SK-N-MC (cell line): ENCODE results near the gene OLFML1.
A peak's percentile ranks its signal among the peaks of the same experiment; 100 is the strongest.

Experiments
- DNase-seq: peaks from one replicate; pipeline ENCODE4 v3.0.0-alpha.2; 2011; ENCODE audit warnings: low read depth, low spot score
- H3K27ac ChIP-seq: fragments of 200-600 bp; sonication (generic); 2 replicates; pipeline ENCODE4 v1.5.1; 2016; ENCODE audit warnings: mixed run types
- H3K36me3 ChIP-seq: fragments of 200-600 bp; sonication (generic); 2 replicates; pipeline ENCODE4 v1.6.1; 2017; ENCODE audit warnings: antibody characterized with exemption, low read length, mixed read lengths; ENCODE audit not compliant: insufficient read depth
- H3K4me3 ChIP-seq: fragments of 200-600 bp; sonication (generic); 2 replicates; pipeline ENCODE4 v1.5.1; 2016
- H3K9ac ChIP-seq: fragments of 200-600 bp; sonication (generic); 2 replicates; pipeline ENCODE4 v1.8.0; 2017; ENCODE audit warnings: mixed run types, mixed read lengths; ENCODE audit not compliant: insufficient read length
- H3K9me3 ChIP-seq: fragments of 200-600 bp; sonication (generic); 2 replicates; pipeline ENCODE4 v1.6.1; 2017; ENCODE audit warnings: low read depth, mild to moderate bottlenecking, antibody characterized with exemption, low read length, moderate library complexity, mixed read lengths
- EZH2 ChIP-seq: fragments of 200-600 bp; sonication (generic); IDR thresholded peaks from one replicate; pipeline ENCODE4 v1.6.1; 2017; ENCODE audit warnings: antibody characterized with exemption
- FOXP2 ChIP-seq: optimal IDR thresholded peaks from 2 replicates; pipeline ENCODE3; 2011; ENCODE audit warnings: mild to moderate bottlenecking, moderate library complexity; ENCODE audit not compliant: insufficient read depth; ENCODE audit errors: extremely low read length, control extremely low read depth
- POLR2AphosphoS5 ChIP-seq: IDR thresholded peaks from 2 replicates; pipeline ENCODE4 v1.6.1; 2012; ENCODE audit warnings: mild to moderate bottlenecking, low read depth, low read length, borderline replicate concordance

OLFML1 gene

DNA sequence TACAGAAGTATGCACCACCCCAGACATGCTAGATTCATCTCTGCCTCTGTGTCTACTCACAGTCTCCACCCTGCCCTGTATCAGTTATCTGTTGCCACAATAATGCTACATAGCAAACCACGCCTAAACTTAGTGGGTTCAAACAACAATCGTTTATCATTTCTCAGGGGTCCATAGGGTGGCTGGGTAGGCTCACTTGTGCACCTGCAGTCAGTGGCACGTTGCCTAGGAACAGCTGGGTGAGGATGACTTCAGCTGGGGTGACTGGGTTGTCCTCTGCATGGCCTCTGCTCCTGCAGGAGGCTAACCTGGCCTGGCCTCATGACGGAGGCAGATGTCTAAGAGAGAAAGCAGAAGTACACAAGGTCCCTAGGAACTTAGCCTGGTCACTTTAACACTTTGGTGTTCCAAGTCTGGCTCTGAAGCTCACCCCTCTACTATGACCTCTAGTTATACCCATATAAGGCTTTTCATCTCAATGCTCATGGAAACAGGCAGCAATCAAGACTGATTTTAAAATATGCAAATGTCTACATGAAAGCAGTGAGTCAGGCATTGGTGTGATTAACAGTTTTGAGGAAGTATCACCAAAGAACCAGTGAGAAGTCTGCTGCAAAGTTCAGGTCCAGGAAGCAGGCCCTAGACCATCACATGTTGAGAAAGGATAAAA is 10.7 kb downstream of the OLFML1 start:
- H3K36me3 ChIP-seq: no peaks in the 10 kb centered on the region
- H3K27ac ChIP-seq: no peak overlapping the region
- H3K9me3 ChIP-seq: no peaks in the 10 kb centered on the region
- TF ChIP-seq EZH2 (no peak), POLR2AphosphoS5 (no peak), FOXP2 (no peak)
- H3K9ac ChIP-seq: no peak overlapping the region
- H3K4me3 ChIP-seq: no peak overlapping the region
- no peak for DNase-seq

DNA sequence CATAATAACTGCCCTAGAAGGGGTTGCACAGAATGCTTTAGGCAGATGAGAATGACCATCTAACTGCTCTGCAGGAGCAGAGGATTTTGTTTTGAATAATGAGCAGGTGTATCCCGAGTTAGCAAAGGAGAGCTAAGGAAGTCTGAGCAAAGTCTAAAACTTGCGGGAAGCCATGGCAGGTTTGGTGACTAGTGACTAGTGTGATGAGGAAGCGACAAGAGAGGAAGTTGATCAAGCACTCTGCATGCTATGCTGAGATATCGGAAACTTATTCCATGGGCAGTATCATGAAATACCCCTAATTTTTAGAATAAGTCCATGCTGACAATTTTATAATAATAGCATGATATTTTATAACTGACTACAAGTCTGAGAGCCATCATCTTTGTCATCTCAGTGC is 12.9 kb downstream of the OLFML1 start:
- H3K4me3 ChIP-seq: no peak overlapping the region
- no peaks in the 10 kb centered on the region for H3K9me3 ChIP-seq
- no peak for DNase-seq
- no peaks in the 10 kb centered on the region for H3K36me3 ChIP-seq
- no peak overlapping the region for H3K27ac ChIP-seq
- no peak for TF ChIP-seq FOXP2
- no peak overlapping the region for H3K9ac ChIP-seq

DNA sequence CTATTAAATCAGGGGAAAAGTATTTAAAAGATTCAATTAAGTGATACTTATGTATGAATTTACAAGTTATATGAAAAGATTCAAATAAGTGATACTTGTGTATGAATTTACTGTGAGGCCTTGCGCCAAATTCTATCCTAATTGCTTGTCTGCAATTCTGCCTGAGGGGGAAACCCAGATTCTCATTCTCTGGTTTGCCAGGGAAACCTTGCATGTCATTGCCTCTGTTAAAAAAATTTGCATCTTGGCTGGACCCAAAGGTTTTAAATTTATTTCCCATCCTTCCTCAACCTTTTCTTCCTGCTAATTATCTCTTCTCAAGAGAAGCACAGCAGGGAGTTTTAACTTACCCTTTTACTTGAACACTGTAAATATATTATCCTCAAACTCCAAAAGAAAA is 13.8 kb downstream of the OLFML1 start:
- H3K27ac ChIP-seq: no peak overlapping the region
- no peak overlapping the region for H3K4me3 ChIP-seq
- no peak for TF ChIP-seq EZH2
- TF ChIP-seq FOXP2: no peak
- no peak for TF ChIP-seq POLR2AphosphoS5
- H3K9ac ChIP-seq: no peak overlapping the region
- H3K36me3 ChIP-seq: no peaks in the 10 kb centered on the region
- DNase-seq: peak; percentile 35
- H3K9me3 ChIP-seq: no peaks in the 10 kb centered on the region

DNA sequence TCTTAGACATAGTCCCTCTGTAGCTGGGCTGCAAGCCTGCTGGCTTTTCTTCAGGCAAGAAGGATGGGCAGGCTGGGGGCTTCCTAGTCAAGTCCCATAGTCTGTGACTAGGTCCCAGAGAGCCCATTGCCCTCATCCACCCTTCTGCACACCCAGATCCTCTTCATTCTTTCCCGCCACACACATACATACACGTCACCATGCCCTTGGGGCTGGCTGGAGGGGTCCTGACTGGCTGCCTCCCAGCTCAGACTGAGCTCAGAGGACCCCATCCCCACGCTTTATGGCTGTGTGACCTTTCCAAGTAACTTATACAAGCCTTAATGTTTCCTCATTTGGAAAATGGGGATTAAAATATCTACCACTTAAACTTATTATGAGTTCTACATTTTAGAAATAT is 14.9 kb downstream of the OLFML1 start:
- DNase-seq: no peak
- TF ChIP-seq POLR2AphosphoS5 (no peak), EZH2 (no peak), FOXP2 (no peak)
- no peak overlapping the region for H3K9ac ChIP-seq
- no peaks in the 10 kb centered on the region for H3K36me3 ChIP-seq
- H3K9me3 ChIP-seq: no peaks in the 10 kb centered on the region
- H3K27ac ChIP-seq: no peak overlapping the region
- no peak overlapping the region for H3K4me3 ChIP-seq

DNA sequence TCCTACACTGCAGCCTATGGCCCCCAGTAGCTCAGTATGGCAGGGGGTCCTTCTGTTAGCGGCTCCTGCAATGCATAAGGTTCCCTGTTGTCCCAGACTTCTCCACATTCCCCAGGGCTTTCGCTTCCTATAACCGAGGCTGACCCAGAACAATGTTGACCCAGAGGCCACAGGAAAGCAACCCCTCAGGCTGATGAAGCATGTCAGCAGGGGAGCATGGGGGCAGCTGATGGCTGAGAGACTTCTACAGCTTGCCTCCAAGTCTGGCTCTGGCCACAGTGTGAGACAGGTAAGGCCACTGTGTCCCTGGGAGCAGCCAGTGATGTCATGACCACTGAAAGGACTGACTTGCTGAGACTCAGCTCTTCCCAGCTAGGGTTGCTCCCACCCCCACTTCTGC is 15.9 kb downstream of the OLFML1 start:
- DNase-seq: no peak
- Histone ChIP-seq H3K4me3 (no peak overlapping the region), H3K9ac (no peak overlapping the region), H3K27ac (no peak overlapping the region), H3K36me3 (no peaks in the 10 kb centered on the region), H3K9me3 (no peaks in the 10 kb centered on the region)
- TF ChIP-seq POLR2AphosphoS5: no peak
- TF ChIP-seq FOXP2: no peak
- no peak for TF ChIP-seq EZH2

DNA sequence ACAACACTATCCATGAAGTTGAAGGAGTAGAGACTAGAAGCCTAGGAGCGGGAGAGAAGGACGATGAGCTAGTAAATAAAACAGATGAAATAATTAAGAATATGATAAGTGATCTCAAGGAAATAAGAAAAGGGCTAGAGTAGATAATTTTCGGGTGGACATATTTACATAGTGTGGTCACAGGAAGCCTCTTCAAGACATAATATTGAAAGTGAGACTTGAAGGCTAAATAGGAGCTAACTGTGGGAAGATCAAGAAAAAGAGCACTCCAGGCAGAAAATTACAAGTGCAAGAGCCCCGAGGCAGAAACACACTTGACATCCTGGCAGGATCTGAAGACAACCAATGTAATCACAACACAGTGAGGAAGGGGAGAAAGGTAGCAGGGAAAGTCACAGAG is 16.6 kb downstream of the OLFML1 start:
- Histone ChIP-seq H3K9ac (no peak overlapping the region), H3K27ac (no peak overlapping the region), H3K36me3 (no peaks in the 10 kb centered on the region), H3K4me3 (no peak overlapping the region), H3K9me3 (no peaks in the 10 kb centered on the region)
- TF ChIP-seq POLR2AphosphoS5 (no peak), EZH2 (no peak), FOXP2 (no peak)
- DNase-seq: no peak

DNA sequence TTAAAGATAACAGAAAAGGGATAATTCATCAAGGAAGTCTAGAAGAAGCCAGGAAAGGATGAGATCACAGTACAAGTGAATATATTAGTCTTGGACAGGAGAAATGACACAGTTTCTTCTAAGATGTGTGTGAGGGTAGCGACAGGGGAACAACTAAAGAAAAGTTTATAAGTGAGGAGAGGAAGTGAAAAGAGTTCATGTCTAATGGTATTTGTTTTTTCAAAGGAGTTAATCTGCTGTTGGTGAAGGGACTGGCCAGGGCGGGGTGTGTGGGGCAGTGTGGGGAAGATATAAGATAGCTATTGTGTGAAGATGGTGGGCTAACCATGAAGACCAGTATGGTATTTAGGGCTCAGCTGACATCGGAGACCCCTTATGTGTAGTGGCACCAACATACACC is 20.9 kb downstream of the OLFML1 start:
- no peak for DNase-seq
- Histone ChIP-seq H3K9ac (no peak overlapping the region), H3K9me3 (no peaks in the 10 kb centered on the region), H3K36me3 (no peaks in the 10 kb centered on the region), H3K4me3 (no peak overlapping the region), H3K27ac (no peak overlapping the region)
- TF ChIP-seq EZH2 (no peak), FOXP2 (no peak), POLR2AphosphoS5 (no peak)

DNA sequence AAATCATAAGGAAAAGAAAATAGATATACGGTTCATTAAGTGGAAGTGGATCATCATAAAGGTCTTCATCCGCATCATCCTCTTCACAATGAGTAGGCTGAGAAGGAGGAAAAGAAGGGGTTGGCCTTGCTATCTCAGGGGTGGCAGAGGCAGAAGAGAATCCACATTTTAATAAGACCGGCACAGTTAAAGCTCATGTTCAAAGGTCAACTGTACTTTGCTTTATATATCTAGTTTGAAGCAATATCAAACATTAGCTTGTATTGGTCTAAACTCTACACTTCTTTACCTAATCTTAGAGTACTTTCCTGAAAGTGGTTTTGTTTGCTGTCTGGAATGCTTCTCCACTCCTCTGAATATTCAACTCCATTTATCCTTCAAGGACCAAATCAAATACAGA is 22.8 kb downstream of the OLFML1 start:
- no peaks in the 10 kb centered on the region for H3K36me3 ChIP-seq
- no peak for DNase-seq
- H3K4me3 ChIP-seq: no peak overlapping the region
- H3K9me3 ChIP-seq: no peaks in the 10 kb centered on the region
- no peak overlapping the region for H3K9ac ChIP-seq
- no peak overlapping the region for H3K27ac ChIP-seq
- TF ChIP-seq POLR2AphosphoS5: no peak
- no peak for TF ChIP-seq FOXP2
- TF ChIP-seq EZH2: no peak

DNA sequence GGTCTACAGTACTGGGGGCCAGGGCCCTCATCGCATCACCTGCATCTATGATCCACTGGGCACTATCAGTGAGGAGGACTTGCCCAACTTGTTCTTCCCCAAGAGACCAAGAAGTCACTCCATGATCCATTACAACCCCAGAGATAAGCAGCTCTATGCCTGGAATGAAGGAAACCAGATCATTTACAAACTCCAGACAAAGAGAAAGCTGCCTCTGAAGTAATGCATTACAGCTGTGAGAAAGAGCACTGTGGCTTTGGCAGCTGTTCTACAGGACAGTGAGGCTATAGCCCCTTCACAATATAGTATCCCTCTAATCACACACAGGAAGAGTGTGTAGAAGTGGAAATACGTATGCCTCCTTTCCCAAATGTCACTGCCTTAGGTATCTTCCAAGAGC is 24.7 kb downstream of the OLFML1 start:
- H3K9ac ChIP-seq: no peak overlapping the region
- no peak overlapping the region for H3K4me3 ChIP-seq
- no peak for TF ChIP-seq POLR2AphosphoS5
- no peak for TF ChIP-seq EZH2
- TF ChIP-seq FOXP2: no peak
- H3K27ac ChIP-seq: no peak overlapping the region
- no peak for DNase-seq
- H3K36me3 ChIP-seq: no peaks in the 10 kb centered on the region
- H3K9me3 ChIP-seq: no peaks in the 10 kb centered on the region
